Breast epithelium (tissue), 4 donors: Measurements from ENCODE around the gene BBS9. TPM values are rescaled to one million over a fixed set of nuclear protein-coding genes. Genes with fewer than 3 reads are reported as not detected.

Source experiments
- DNase-seq, 2 donors: peaks; one replicate each; pipeline ENCODE4 v3.0.0-alpha.2; 2019; ENCODE audit warnings: low spot score in 2 of 2
- H3K27ac ChIP-seq, 2 donors: fragments of 200-600 bp; sonication (generic) in 1 of 2; one replicate each; pipeline ENCODE4 v1.5.1; 2016 to 2019; ENCODE audit warnings: mild to moderate bottlenecking in 1 of 2
- H3K27me3 ChIP-seq, 2 donors: fragments of 200-600 bp; sonication (generic) in 1 of 2; one replicate each; pipeline versions ENCODE4 v1.5.1 to v1.6.0; 2017 to 2019; ENCODE audit warnings: control low read depth in 1 of 2, mild to moderate bottlenecking in 1 of 2
- H3K36me3 ChIP-seq: fragments of 200-600 bp; one replicate; pipeline ENCODE4 v1.5.1; 2019
- H3K4me1 ChIP-seq, 2 donors: fragments of 200-600 bp; sonication (generic); one replicate each; pipeline ENCODE4 v1.5.1; 2016 to 2019; ENCODE audit warnings: control low read depth in 1 of 2
- H3K4me3 ChIP-seq, 3 donors: fragments of 200-600 bp; sonication (generic); 1 replicate in 2 of 3; 2 replicates in 1 of 3; pipeline ENCODE4 v1.5.1; 2016 to 2019; ENCODE audit warnings: mild to moderate bottlenecking in 3 of 3, moderate library complexity in 2 of 3
- H3K9me3 ChIP-seq, 2 donors: fragments of 200-600 bp; sonication (generic) in 1 of 2; one replicate each; pipeline ENCODE4 v1.5.1; 2016 to 2019; ENCODE audit warnings: control low read depth in 1 of 2
- POLR2A ChIP-seq: fragments of 450-650 bp; IDR thresholded peaks from one replicate; pipeline ENCODE4 v1.6.1; 2016; ENCODE audit warnings: antibody characterized with exemption, mild to moderate bottlenecking, moderate library complexity
- POLR2AphosphoS5 ChIP-seq, 3 donors: sonication (generic); formaldehyde crosslinking; IDR thresholded peaks; one replicate each; pipeline ENCODE4 v1.6.1; 2017; ENCODE audit warnings: antibody characterized with exemption in 3 of 3
- intact Hi-C: fragments of 100-400 bp; cut with DNase I; formaldehyde crosslinking; loops from one replicate; pipeline ENCODE4 v1.15.1; 2023; ENCODE audit warnings: low total_unique reads
- total RNA-seq, 3 donors: library from RNA; depleted of rRNA; stranded (reverse); fragments of >200 nt; gene quantifications; one replicate each; pipeline ENCODE4 v1.1.0, GENCODE V29; 2016
- TF ChIP-seq, protein P1 (sequence below), 3 donors: fragments of 450-650 bp; IDR thresholded peaks; one replicate each; pipeline ENCODE4 v1.5.1; 2016 to 2017; ENCODE audit warnings: antibody characterized with exemption in 3 of 3, mild to moderate bottlenecking in 3 of 3, moderate library complexity in 3 of 3

BBS9 gene
- total RNA-seq, 3 donors from 2014 or later: 27.4 to 49.5 (median 43.6) TPM

DNA sequence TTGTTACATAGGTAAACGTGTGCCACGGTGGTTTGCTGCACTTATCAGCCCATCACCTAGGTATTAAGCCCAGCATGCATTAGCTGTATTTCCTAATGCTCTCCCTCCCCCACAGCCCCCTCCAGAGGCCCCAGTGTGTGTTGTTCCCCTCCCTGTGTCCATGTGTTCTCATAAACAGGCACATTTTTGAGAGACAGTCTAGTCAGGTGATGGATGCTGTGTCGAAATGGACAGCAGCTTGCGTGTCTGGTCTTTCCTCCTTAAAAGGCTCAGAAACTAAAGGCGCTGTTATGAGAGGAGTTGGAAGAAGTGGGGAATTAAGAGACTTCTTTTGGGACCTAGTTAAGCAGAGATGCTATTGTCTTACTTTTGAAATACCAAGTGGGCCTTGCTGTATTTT lies 296.0 kb downstream of the BBS9 start:
- H3K36me3 ChIP-seq: no peaks in the 10 kb centered on the region
- H3K27me3 ChIP-seq: no peaks in the 10 kb centered on the region
- no peak overlapping the region for H3K4me3 ChIP-seq
- no peaks in the 10 kb centered on the region for H3K4me1 ChIP-seq
- no peak overlapping the region for H3K27ac ChIP-seq
- TF ChIP-seq POLR2AphosphoS5 (IDR thresholded peaks at IDR 0.05) (no peak), POLR2A (no peak)
- TF ChIP-seq, protein P1, sequence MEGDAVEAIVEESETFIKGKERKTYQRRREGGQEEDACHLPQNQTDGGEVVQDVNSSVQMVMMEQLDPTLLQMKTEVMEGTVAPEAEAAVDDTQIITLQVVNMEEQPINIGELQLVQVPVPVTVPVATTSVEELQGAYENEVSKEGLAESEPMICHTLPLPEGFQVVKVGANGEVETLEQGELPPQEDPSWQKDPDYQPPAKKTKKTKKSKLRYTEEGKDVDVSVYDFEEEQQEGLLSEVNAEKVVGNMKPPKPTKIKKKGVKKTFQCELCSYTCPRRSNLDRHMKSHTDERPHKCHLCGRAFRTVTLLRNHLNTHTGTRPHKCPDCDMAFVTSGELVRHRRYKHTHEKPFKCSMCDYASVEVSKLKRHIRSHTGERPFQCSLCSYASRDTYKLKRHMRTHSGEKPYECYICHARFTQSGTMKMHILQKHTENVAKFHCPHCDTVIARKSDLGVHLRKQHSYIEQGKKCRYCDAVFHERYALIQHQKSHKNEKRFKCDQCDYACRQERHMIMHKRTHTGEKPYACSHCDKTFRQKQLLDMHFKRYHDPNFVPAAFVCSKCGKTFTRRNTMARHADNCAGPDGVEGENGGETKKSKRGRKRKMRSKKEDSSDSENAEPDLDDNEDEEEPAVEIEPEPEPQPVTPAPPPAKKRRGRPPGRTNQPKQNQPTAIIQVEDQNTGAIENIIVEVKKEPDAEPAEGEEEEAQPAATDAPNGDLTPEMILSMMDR (IDR thresholded peaks at IDR 0.05): no peak
- intact Hi-C loops: no loop called here
- DNase-seq: no peak
- no peaks in the 10 kb centered on the region for H3K9me3 ChIP-seq

DNA sequence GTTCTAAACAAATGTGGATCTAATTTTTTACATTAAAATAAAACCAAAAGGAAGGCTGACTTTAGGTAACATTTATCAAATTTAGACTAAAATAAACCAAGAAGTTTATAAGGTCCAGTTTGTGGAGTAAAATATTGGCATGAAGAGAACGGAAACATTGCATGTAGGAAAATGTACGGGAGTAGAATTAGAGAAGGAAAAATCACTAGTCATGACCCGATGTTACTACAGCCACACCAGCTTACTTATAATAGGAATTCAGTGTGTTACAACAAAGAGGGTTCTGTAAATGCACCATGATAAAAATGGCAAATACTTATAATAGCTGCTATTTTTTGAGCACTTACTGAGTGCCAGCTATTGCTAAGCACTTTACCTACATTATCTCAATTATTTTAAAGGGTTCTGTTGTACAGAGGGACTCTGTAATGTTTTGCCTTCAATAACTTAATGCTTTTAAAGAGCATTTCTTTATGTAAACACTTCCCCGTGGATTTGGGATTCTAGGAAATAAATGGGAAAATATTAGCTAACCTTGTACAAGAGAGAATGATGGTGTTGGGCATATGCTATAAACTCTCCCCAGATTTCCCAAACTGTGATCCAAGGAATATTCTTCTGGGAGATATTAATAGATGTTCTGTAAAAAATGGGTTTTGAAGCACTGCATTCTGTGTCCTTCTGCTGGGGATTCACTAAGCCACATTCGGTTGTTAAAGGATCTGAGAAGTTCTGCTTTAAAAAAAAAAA lies 296.7 kb downstream of the BBS9 start:
- no peak overlapping the region for H3K27ac ChIP-seq
- H3K9me3 ChIP-seq: no peaks in the 10 kb centered on the region
- no peaks in the 10 kb centered on the region for H3K4me1 ChIP-seq
- H3K36me3 ChIP-seq: no peaks in the 10 kb centered on the region
- H3K4me3 ChIP-seq: no peak overlapping the region
- TF ChIP-seq, protein P1 (IDR thresholded peaks at IDR 0.05): no peak
- TF ChIP-seq POLR2A (no peak), POLR2AphosphoS5 (IDR thresholded peaks at IDR 0.05) (no peak)
- DNase-seq: no peak
- intact Hi-C loops: no loop called here
- H3K27me3 ChIP-seq: no peaks in the 10 kb centered on the region

DNA sequence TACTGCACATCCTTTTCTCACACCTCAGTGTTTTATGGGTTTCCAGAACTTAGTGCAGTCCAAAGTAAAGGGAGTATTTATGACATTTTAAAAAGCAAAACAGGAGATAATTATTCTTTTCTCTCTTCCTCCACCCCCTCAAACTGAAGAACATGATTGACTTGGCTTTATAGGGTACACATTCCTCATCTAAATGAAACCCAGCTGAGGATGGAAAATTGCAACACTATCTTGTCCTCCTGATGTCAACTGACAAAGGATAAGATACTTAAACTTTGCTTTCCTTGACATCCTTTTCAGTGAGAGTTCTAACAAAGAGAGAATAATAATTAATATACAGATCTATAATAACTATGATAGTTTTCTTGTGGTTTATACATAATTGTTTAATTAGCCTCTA lies 299.1 kb downstream of the BBS9 start:
- intact Hi-C loops: no loop called here
- Histone ChIP-seq H3K27me3 (no peaks in the 10 kb centered on the region), H3K36me3 (no peaks in the 10 kb centered on the region), H3K4me3 (no peak overlapping the region), H3K27ac (no peak overlapping the region), H3K4me1 (no peaks in the 10 kb centered on the region), H3K9me3 (no peaks in the 10 kb centered on the region)
- TF ChIP-seq, protein P1 (IDR thresholded peaks at IDR 0.05): no peak
- TF ChIP-seq POLR2A (no peak), POLR2AphosphoS5 (IDR thresholded peaks at IDR 0.05) (no peak)
- DNase-seq: no peak

DNA sequence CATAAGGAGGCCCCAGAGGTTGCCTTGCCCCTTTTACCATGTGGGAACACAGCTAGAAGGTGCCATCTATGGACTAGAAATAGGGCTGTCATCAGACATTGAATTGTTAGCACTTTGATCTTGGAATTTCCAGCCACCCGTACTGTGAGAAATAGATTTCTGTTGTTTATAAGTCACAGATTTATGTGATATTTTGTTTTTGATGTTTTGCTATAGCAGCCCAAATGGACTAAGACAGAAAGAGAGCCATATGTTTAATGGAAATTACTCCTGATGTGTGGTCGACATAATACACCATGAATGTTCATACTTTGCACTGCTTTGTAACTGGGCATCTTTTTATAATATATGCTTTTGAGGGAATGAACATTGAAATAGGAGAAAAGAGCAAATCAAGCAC lies 302.2 kb downstream of the BBS9 start:
- TF ChIP-seq POLR2AphosphoS5 (IDR thresholded peaks at IDR 0.05) (no peak), POLR2A (no peak)

DNA sequence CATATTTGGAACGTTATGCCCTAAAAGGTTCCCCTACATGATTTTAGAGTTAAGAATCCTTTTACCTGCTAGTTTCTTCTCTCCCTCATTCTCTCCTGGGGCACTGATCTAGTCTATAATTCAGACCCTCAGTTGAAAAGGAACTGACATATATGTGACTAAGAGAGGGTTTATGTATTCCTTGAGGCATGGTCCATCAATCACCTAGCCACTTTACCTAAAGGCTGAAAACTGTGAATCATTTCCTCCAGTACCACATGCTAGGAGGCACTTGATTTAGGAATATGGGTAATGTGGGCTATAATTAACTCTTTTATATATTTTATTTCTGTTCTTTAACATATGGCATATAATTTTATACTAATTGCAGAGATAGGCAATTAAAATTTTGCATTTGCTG lies 303.5 kb downstream of the BBS9 start:
- Histone ChIP-seq H3K27ac (no peak overlapping the region), H3K4me1 (no peaks in the 10 kb centered on the region), H3K36me3 (no peaks in the 10 kb centered on the region), H3K4me3 (no peak overlapping the region), H3K27me3 (no peaks in the 10 kb centered on the region), H3K9me3 (no peaks in the 10 kb centered on the region)
- no peak for DNase-seq
- intact Hi-C loops: no loop called here
- TF ChIP-seq, protein P1 (IDR thresholded peaks at IDR 0.05): no peak

More for the DNA sequence above, 302.2 kb downstream of the BBS9 start:
- no peaks in the 10 kb centered on the region for H3K27me3 ChIP-seq
- no peaks in the 10 kb centered on the region for H3K36me3 ChIP-seq
- H3K9me3 ChIP-seq: no peaks in the 10 kb centered on the region
- intact Hi-C loops: no loop called here
- H3K27ac ChIP-seq: no peak overlapping the region
- H3K4me1 ChIP-seq: no peaks in the 10 kb centered on the region
- no peak overlapping the region for H3K4me3 ChIP-seq
- DNase-seq: no peak
